NOMO-1 (cell line): ENCODE results near the gene PCDHB14.
"Not testable (repeated sequence)": the region's sequence is repeated elsewhere in the genome, so short reads cannot be mapped to it uniquely, and the experiment has no call there.

Source experiments
- DNase-seq, 2 experiments: peaks; one replicate each; lab custom pipeline; 2025; ENCODE audit not compliant: unreplicated experiment in 2 of 2; lab: John Stamatoyannopoulos, UW

PCDHB14 gene

GRCh38 chr5:141208478-141208877 lies 14.7 kb upstream of the PCDHB14 start, which contains the start of gene PCDHB12:
Gene PCDHB12 (plus strand): TSS chr5:141208719. CDS start chr5:141208908, 189 bp downstream.
- no peak for DNase-seq

GRCh38 chr5:141210281-141210680 lies 12.9 kb upstream of the PCDHB14 start:
- DNase-seq, result not testable (repeated sequence)

GRCh38 chr5:141210849-141211248 lies 12.3 kb upstream of the PCDHB14 start:
- DNase-seq, result not testable (repeated sequence)

- not testable (repeated sequence) for DNase-seq
Observed at GRCh38 chr5:141213656-141214339, 9.3 kb upstream of the PCDHB14 start, which contains the start of gene PCDHB13. Gene PCDHB13 (plus strand): TSS chr5:141213919. CDS start chr5:141214124, 205 bp downstream.

- DNase-seq, result not testable (repeated sequence)
Observed at GRCh38 chr5:141214583-141214982, 8.6 kb upstream of the PCDHB14 start.

GRCh38 chr5:141215504-141215903 lies 7.6 kb upstream of the PCDHB14 start:
- DNase-seq, result not testable (repeated sequence)

GRCh38 chr5:141216035-141216434 lies 7.1 kb upstream of the PCDHB14 start:
- DNase-seq, result not testable (repeated sequence)

- not testable (repeated sequence) for DNase-seq
Observed at GRCh38 chr5:141224844-141225243, 1.7 kb downstream of the PCDHB14 start.

- DNase-seq, result not testable (repeated sequence)
Observed at GRCh38 chr5:141225421-141225820, 2.3 kb downstream of the PCDHB14 start.

- DNase-seq, result no peak
Observed at GRCh38 chr5:141234109-141234667, 11.0 kb downstream of the PCDHB14 start.

- DNase-seq, result not testable (repeated sequence)
Observed at GRCh38 chr5:141235922-141236321, 12.8 kb downstream of the PCDHB14 start.

- no peak for DNase-seq
Observed at GRCh38 chr5:141236516-141237313, 13.6 kb downstream of the PCDHB14 start.

- no peak for DNase-seq
Observed at GRCh38 chr5:141241496-141241895, 18.4 kb downstream of the PCDHB14 start.

- no peak for DNase-seq
Observed at GRCh38 chr5:141245250-141245717, 22.1 kb downstream of the PCDHB14 start, which contains the start of gene PCDHB15. Gene PCDHB15 (plus strand): TSS chr5:141245395. CDS start chr5:141245579, 184 bp downstream.

- not testable (repeated sequence) for DNase-seq
Observed at GRCh38 chr5:141246971-141247370, 23.8 kb downstream of the PCDHB14 start.

GRCh38 chr5:141247434-141247833 lies 24.3 kb downstream of the PCDHB14 start:
- not testable (repeated sequence) for DNase-seq

- DNase-seq, result no peak
Observed at GRCh38 chr5:141250576-141250975, 27.4 kb downstream of the PCDHB14 start.

GRCh38 chr5:141258464-141258863 lies 35.3 kb downstream of the PCDHB14 start:
- DNase-seq, result no peak

GRCh38 chr5:141258948-141259347 lies 35.8 kb downstream of the PCDHB14 start:
- DNase-seq, result no peak

GRCh38 chr5:141260458-141261237 lies 37.5 kb downstream of the PCDHB14 start:
- DNase-seq, result no peak
